ENCODE data around the gene PRELP. TPM values are rescaled to one million over a fixed set of nuclear protein-coding genes. Genes with fewer than 3 reads are reported as not detected.

Gene PRELP
- total and polyA plus RNA-seq, 2 of the 8 experiments (the other 6 are each of a cell fraction or from before 2014, with no cell fraction given), result 0.13 to 0.23 TPM

DNA sequence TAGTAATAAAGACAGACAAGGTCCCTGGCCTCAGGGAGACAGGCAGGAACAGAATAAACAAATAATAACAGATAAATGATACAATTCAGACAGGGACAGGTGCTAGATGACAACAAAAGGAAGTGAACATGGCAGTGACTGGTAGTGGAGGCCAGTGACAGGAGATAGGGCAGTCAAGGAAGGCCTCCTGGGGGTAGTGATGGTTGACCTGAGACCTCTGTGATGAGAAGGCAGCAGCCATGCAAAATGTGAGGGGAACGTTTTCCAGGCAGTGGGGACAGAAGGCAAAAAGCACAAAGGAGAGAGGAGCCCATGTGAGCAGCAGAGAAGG, 36.9 kb downstream of the PRELP start (continued):
- TF ChIP-seq GTF2F1 (IDR thresholded peaks at IDR 0.05; ENCODE audit: borderline replicate concordance, low read depth, low read length), result no peak
